HG03135 (cell line): ENCODE measurements around the gene MAPKAPK2.

ENCODE experiments used
- ATAC-seq: cut with Tn5 transposase; IDR thresholded peaks from one replicate; pipeline ENCODE4 v1.9.1; 2021; ENCODE audit warnings: mild to moderate bottlenecking, moderate library complexity; ENCODE audit not compliant: unreplicated experiment

MAPKAPK2 gene

GRCh38 chr1:206658981-206659273 is 25.8 kb upstream of the MAPKAPK2 start:
- no peak for ATAC-seq

- ATAC-seq, result no peak
These were observed 24.6 kb upstream of the MAPKAPK2 start for GRCh38 chr1:206660136-206660535.

- no peak for ATAC-seq
These were observed 23.4 kb upstream of the MAPKAPK2 start for GRCh38 chr1:206661161-206661820.

GRCh38 chr1:206662396-206663092 is 22.2 kb upstream of the MAPKAPK2 start:
- no peak for ATAC-seq

- no peak for ATAC-seq
These were observed 21.3 kb upstream of the MAPKAPK2 start for GRCh38 chr1:206663362-206663761.

GRCh38 chr1:206663832-206664652 is 20.7 kb upstream of the MAPKAPK2 start:
- peak; percentile 72 for ATAC-seq

- ATAC-seq, result peak; percentile 12
These were observed 20.0 kb upstream of the MAPKAPK2 start for GRCh38 chr1:206664740-206665139.

GRCh38 chr1:206666031-206666561 is 18.6 kb upstream of the MAPKAPK2 start:
- no peak for ATAC-seq

GRCh38 chr1:206666954-206667665 is 17.6 kb upstream of the MAPKAPK2 start:
- no peak for ATAC-seq

GRCh38 chr1:206668351-206668750 is 16.4 kb upstream of the MAPKAPK2 start:
- no peak for ATAC-seq

- no peak for ATAC-seq
These were observed 15.8 kb upstream of the MAPKAPK2 start for GRCh38 chr1:206668874-206669410.

- ATAC-seq, result no peak
These were observed 12.6 kb upstream of the MAPKAPK2 start for GRCh38 chr1:206672011-206672688.

GRCh38 chr1:206672844-206673758 is 11.6 kb upstream of the MAPKAPK2 start:
- no peak for ATAC-seq

- ATAC-seq, result no peak
These were observed 10.5 kb upstream of the MAPKAPK2 start for GRCh38 chr1:206674236-206674635.

GRCh38 chr1:206674745-206675175 is 9.9 kb upstream of the MAPKAPK2 start:
- no peak for ATAC-seq

- no peak for ATAC-seq
These were observed 8.2 kb upstream of the MAPKAPK2 start for GRCh38 chr1:206676499-206676898.

GRCh38 chr1:206678490-206678889 is 6.2 kb upstream of the MAPKAPK2 start:
- ATAC-seq, result no peak

GRCh38 chr1:206679738-206680211 is 4.9 kb upstream of the MAPKAPK2 start:
- ATAC-seq, result peak; percentile 81

GRCh38 chr1:206680279-206680678 is 4.4 kb upstream of the MAPKAPK2 start:
- ATAC-seq, result no peak
